Upper lobe of left lung (tissue), 4 donors: Measurements from ENCODE around the gene DCTN3.

Experiments
- EP300 ChIP-seq, 4 donors: sonication (generic); formaldehyde crosslinking; IDR thresholded peaks; one replicate each; pipeline ENCODE4 v1.5.1; 2017; ENCODE audit warnings: antibody characterized with exemption in 4 of 4, control low read depth in 2 of 4
- POLR2A ChIP-seq, 4 donors: fragments of 450-650 bp; IDR thresholded peaks; one replicate each; pipeline ENCODE4 v1.5.1; 2016 to 2017; ENCODE audit warnings: antibody characterized with exemption in 4 of 4, mild to moderate bottlenecking in 2 of 4
- POLR2AphosphoS5 ChIP-seq, 2 donors: sonication (generic); formaldehyde crosslinking; IDR thresholded peaks; one replicate each; pipeline ENCODE4 v1.5.1; 2017; ENCODE audit warnings: antibody characterized with exemption in 2 of 2
- TF ChIP-seq, protein P1 (sequence below), 6 experiments: fragments of 450-650 bp in 4 of 6; fragments of 200-600 bp in 2 of 6; sonication (generic) in 2 of 6; IDR thresholded peaks; one replicate each; pipeline ENCODE4 v1.5.1; 2016 to 2019; ENCODE audit warnings: antibody characterized with exemption in 6 of 6

DNA sequence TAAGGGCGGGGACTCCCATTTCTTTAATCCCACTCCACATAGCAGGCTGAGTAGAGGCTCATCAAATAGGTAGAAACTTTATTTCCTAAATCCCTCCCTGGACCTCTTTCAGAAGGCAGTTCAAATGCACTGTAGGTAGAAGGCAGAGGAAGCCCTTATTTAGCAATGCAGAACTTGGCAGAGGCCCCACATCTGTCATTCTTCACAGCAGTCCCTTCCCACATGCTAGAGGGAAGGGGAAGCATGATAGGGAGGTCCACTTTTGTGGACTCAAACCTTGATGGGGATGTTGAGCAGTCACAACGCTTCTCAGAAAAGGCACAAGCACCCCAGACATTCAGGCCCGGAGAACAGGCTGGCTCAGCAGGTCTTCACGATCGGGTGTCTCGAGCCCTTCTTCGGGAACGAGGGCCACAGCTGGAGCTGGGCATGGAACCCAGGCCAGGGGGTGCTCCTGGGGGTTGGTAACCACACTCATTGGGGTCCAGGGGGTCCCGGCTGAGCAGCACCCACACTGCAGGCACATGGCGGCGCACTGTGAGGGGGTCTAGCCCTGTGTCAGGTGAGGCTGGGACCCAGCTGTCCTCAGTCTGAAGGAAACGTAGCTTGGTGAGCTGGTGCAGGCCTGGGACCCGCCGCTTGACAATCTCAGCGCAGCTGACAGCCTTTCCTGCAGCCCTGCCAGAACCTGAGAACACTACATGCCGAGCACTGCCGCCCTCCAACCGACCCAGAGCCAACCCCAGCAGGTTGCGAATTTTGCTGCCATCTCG, 9.7 kb downstream of the DCTN3 start:
- TF ChIP-seq, protein P1, sequence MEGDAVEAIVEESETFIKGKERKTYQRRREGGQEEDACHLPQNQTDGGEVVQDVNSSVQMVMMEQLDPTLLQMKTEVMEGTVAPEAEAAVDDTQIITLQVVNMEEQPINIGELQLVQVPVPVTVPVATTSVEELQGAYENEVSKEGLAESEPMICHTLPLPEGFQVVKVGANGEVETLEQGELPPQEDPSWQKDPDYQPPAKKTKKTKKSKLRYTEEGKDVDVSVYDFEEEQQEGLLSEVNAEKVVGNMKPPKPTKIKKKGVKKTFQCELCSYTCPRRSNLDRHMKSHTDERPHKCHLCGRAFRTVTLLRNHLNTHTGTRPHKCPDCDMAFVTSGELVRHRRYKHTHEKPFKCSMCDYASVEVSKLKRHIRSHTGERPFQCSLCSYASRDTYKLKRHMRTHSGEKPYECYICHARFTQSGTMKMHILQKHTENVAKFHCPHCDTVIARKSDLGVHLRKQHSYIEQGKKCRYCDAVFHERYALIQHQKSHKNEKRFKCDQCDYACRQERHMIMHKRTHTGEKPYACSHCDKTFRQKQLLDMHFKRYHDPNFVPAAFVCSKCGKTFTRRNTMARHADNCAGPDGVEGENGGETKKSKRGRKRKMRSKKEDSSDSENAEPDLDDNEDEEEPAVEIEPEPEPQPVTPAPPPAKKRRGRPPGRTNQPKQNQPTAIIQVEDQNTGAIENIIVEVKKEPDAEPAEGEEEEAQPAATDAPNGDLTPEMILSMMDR (IDR thresholded peaks at IDR 0.05): no peak
- TF ChIP-seq POLR2AphosphoS5 (IDR thresholded peaks at IDR 0.05) (no peak), POLR2A (IDR thresholded peaks at IDR 0.05) (no peak), EP300 (IDR thresholded peaks at IDR 0.05) (no peak)
